Adrenal gland (tissue), 12 donors: Measurements from ENCODE around the gene DYDC2. TPM values are rescaled to one million over a fixed set of nuclear protein-coding genes. Genes with fewer than 3 reads are reported as not detected.

Experiments used
- DNase-seq, 7 donors: peaks; one replicate each; pipeline ENCODE4 v3.0.0-alpha.2; 2019 to 2020
- H3K27ac ChIP-seq, 5 donors: fragments of 200-600 bp; sonication (generic) in 4 of 5; 1 replicate in 3 of 5; 2 replicates in 2 of 5; pipeline versions ENCODE4 v1.5.1 to v1.8.0; 2016 to 2020; ENCODE audit warnings: mild to moderate bottlenecking in 1 of 5
- H3K27me3 ChIP-seq: fragments of 200-600 bp; 2 replicates; pipeline ENCODE4 v1.8.0; 2021
- H3K36me3 ChIP-seq, 2 donors: fragments of 200-600 bp; replicated peaks in 1 of 2; 1 replicate in 1 of 2; 2 replicates in 1 of 2; pipeline versions ENCODE4 v1.5.1 to v1.8.0; 2018 to 2022
- H3K4me1 ChIP-seq, 2 donors: fragments of 200-600 bp; replicated peaks in 1 of 2; 1 replicate in 1 of 2; 2 replicates in 1 of 2; pipeline versions ENCODE4 v1.5.1 to v1.8.0; 2018 to 2021
- H3K4me3 ChIP-seq, 4 donors: fragments of 200-600 bp; sonication (generic) in 3 of 4; one replicate each; pipeline ENCODE4 v1.5.1; 2016 to 2018
- H3K9me3 ChIP-seq, 3 donors: fragments of 200-600 bp; sonication (generic) in 1 of 3; replicated peaks in 1 of 3; 1 replicate in 2 of 3; 2 replicates in 1 of 3; pipeline versions ENCODE4 v1.5.1 to v1.8.0; 2016 to 2021
- POLR2A ChIP-seq, 2 donors: fragments of 450-650 bp; IDR thresholded peaks; one replicate each; pipeline ENCODE4 v1.6.1; 2017; ENCODE audit warnings: antibody characterized with exemption in 2 of 2, mild to moderate bottlenecking in 2 of 2, moderate library complexity in 1 of 2
- WGBS, 4 donors: extraction: QIAGEN DNeasy Blood & Tissue Kit in 2 of 4; methylation state at CpG; one replicate each; pipeline versions ENCODE4 v1.1.5 to v1.1.7; 2013 to 2017; 5-methylcytosine and 5-hydroxymethylcytosine counted together
- intact Hi-C, 2 donors: fragments of 100-400 bp; cut with DNase I; formaldehyde crosslinking; loops; one replicate each; pipeline versions ENCODE4 v1.14.1 to v1.15.0; 2022 to 2023
- polyA plus RNA-seq, 3 donors: library from polyadenylated mRNA; stranded (reverse); fragments of 200-250 nt in 2 of 3; fragments of 350-450 nt in 1 of 3; fragmentation: Illumina TruSeq in 1 of 3; extraction: RNeasy Lipid Tissue Mini Kit (QIAGEN cat#74804) in 1 of 3; gene quantifications; one replicate each; pipeline ENCODE4 v1.2.3, GENCODE V29; 2013 to 2014
- total RNA-seq, 9 donors: library from RNA; depleted of rRNA in 4 of 9; stranded (reverse); fragments of >200 nt in 4 of 9; fragments of 120-200 nt in 1 of 9; fragmentation: NEBNext Ultra II Directional in 1 of 9; extraction: Animal tissue kit (Norgen Biotek cat#: 25700) in 1 of 9; gene quantifications; one replicate each; pipeline versions ENCODE4 v1.1.0 to v1.2.4, GENCODE V29; 2013 to 2023
- TF ChIP-seq, protein P1 (sequence below), 6 experiments: fragments of 450-650 bp in 4 of 6; fragments of 200-600 bp in 2 of 6; sonication (generic) in 1 of 6; IDR thresholded peaks; 1 replicate in 5 of 6; 2 replicates in 1 of 6; pipeline versions ENCODE4 v1.5.1 to v1.8.0; 2016 to 2021; ENCODE audit warnings: antibody characterized with exemption in 6 of 6, mild to moderate bottlenecking in 2 of 6, moderate library complexity in 1 of 6
- donor health status: healthy with polysubstance abuse.
- donor health status: Bipolar disorder and iron deficiency.
- donor health status: DM: yes; HTN: yes; CAD: no.
- donor health status: DM: no; HTN: no; CAD: no.
- donor health status: DM: no; HTN: no; CAD: no.
- donor health status: DM: yes; HTN: yes; CAD: no.

Gene DYDC2
- total and polyA plus RNA-seq, 12 donors, result 0.33 TPM; not detected in 11

- DNase-seq, result no peak
- TF ChIP-seq, protein P1, sequence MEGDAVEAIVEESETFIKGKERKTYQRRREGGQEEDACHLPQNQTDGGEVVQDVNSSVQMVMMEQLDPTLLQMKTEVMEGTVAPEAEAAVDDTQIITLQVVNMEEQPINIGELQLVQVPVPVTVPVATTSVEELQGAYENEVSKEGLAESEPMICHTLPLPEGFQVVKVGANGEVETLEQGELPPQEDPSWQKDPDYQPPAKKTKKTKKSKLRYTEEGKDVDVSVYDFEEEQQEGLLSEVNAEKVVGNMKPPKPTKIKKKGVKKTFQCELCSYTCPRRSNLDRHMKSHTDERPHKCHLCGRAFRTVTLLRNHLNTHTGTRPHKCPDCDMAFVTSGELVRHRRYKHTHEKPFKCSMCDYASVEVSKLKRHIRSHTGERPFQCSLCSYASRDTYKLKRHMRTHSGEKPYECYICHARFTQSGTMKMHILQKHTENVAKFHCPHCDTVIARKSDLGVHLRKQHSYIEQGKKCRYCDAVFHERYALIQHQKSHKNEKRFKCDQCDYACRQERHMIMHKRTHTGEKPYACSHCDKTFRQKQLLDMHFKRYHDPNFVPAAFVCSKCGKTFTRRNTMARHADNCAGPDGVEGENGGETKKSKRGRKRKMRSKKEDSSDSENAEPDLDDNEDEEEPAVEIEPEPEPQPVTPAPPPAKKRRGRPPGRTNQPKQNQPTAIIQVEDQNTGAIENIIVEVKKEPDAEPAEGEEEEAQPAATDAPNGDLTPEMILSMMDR (IDR thresholded peaks at IDR 0.05), result no peak
- TF ChIP-seq POLR2A (IDR thresholded peaks at IDR 0.05), result no peak
- Histone ChIP-seq H3K4me1 (peaks cover 5 to 8% of the 10 kb centered on the region in 2 donors), H3K27me3 (no peaks in the 10 kb centered on the region), H3K4me3 (no peak overlapping the region), H3K36me3 (no peaks in the 10 kb centered on the region), H3K27ac (no peak overlapping the region), H3K9me3 (no peaks in the 10 kb centered on the region)
- intact Hi-C loops, result no loop called here
- 77 to 86% (median 81%) methylated on average over 8 to 9 of the region's 9 CpGs for WGBS, 4 donors
Observed at GRCh38 chr10:80390740-80391139, 34.2 kb downstream of the DYDC2 start.

- H3K36me3 ChIP-seq, result no peaks in the 10 kb centered on the region
- no peak for TF ChIP-seq POLR2A (IDR thresholded peaks at IDR 0.05)
- TF ChIP-seq, protein P1 (IDR thresholded peaks at IDR 0.05), result no peak
- intact Hi-C loops, result no loop called here
- H3K27me3 ChIP-seq, result no peaks in the 10 kb centered on the region
- DNase-seq, result no peak
- peaks cover 5 to 8% of the 10 kb centered on the region in 2 donors for H3K4me1 ChIP-seq
- no peak overlapping the region for H3K27ac ChIP-seq
- WGBS, 4 donors, result 68 to 80% (median 74%) methylated on average over 6 of the region's 6 CpGs
- H3K4me3 ChIP-seq, result no peak overlapping the region
- no peaks in the 10 kb centered on the region for H3K9me3 ChIP-seq
Observed at GRCh38 chr10:80392250-80392649, 35.7 kb downstream of the DYDC2 start.

DNA sequence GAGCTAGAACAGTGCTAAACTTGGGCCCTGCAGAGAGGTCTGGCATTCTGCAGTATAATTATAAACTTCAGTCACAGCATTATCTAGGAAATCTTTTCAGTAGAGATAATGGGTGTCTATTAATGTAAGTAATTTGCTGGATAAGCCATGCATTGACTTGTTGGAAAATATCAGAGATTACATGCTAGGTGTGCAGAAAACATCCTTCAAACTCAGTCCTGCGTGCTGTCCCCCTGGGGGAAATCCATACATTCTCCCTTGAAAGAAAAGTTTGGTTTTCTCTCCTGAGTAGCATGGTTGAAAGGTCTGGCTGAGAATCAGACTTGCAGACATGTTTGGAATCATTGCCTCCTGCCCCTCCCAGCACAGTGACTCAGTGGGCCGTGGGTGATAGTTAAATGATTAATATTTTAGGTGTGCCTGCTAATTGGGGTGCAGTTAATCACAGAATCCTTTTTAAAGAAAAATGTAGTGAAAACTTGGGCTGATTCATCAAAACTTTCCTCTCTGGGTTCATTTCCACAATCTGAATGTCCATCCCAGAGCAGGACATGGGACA, 37.9 kb downstream of the DYDC2 start:
- 54 to 77% (median 63%) methylated on average over 2 of the region's 2 CpGs for WGBS, 4 donors
- H3K4me3 ChIP-seq, result no peak overlapping the region
- TF ChIP-seq, protein P1 (IDR thresholded peaks at IDR 0.05), result no peak
- TF ChIP-seq POLR2A (IDR thresholded peaks at IDR 0.05), result no peak
- no peaks in the 10 kb centered on the region for H3K27me3 ChIP-seq
- H3K27ac ChIP-seq, result no peak overlapping the region
- no peak for DNase-seq
- intact Hi-C loops, result no loop called here
- no peaks in the 10 kb centered on the region for H3K36me3 ChIP-seq
- no peaks in the 10 kb centered on the region for H3K9me3 ChIP-seq
- H3K4me1 ChIP-seq, result no peaks in the 10 kb centered on the region

DNA sequence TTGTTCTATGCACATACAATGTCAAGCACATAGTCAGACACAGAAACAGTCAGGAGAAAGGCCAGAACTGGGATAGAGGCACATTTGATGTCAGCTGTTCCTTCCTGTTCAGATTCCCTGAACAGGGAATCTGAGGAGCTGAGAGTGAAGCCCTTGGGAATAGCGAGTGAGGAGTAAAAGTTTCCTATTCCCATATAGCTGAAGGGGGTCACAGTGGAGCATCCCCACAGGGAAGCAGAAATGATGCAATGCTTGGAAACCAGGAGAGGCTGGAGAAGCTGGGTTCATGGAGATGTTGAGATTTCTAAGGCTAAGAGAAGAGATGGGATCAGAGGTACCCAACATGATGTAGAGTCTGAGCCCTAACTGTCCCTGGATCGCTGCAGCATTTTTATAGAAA, 40.4 kb downstream of the DYDC2 start:
- Histone ChIP-seq H3K9me3 (no peaks in the 10 kb centered on the region), H3K4me3 (no peak overlapping the region), H3K27ac (no peak overlapping the region), H3K4me1 (no peaks in the 10 kb centered on the region), H3K27me3 (no peaks in the 10 kb centered on the region), H3K36me3 (no peaks in the 10 kb centered on the region)
- intact Hi-C loops, result no loop called here
- TF ChIP-seq POLR2A (IDR thresholded peaks at IDR 0.05), result no peak
- TF ChIP-seq, protein P1 (IDR thresholded peaks at IDR 0.05), result no peak
- DNase-seq, result no peak
- WGBS, 4 donors, result 81 to 96% (median 86%) methylated on average over 2 of the region's 2 CpGs
